Pons (tissue), 1 donor: ENCODE results near the gene FAM76A.
A peak's percentile ranks its signal among the peaks of the same experiment; 100 is the strongest.
"Not testable (repeated sequence)": the region's sequence is repeated elsewhere in the genome, so short reads cannot be mapped to it uniquely, and the experiment has no call there.

Experiments
- DNase-seq: peaks from one replicate; pipeline ENCODE4 v3.0.0-alpha.2; 2016; ENCODE audit warnings: low spot score

FAM76A gene

DNA sequence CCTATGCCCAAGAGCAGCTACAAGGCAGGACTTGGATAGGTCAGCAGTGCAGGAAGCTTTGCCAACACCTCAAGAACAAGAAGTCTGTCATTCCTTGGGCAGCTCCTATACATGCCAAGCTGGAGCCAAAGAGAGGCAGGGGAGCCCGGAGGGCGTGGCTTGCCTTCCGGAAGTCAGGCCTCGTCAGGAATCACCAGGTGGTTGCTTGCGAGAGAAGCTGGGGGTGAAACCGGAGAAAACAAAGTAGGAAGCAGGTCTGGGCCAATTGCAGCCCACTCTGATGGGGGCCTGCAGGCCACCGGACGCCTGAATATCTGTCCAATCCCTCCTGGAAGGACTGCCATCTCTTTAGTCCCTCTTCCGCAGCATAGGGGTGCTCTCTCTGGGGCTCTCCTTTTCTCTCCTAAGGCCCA lies 794 bp upstream of the FAM76A start:
- peak; percentile 9 for DNase-seq

DNA sequence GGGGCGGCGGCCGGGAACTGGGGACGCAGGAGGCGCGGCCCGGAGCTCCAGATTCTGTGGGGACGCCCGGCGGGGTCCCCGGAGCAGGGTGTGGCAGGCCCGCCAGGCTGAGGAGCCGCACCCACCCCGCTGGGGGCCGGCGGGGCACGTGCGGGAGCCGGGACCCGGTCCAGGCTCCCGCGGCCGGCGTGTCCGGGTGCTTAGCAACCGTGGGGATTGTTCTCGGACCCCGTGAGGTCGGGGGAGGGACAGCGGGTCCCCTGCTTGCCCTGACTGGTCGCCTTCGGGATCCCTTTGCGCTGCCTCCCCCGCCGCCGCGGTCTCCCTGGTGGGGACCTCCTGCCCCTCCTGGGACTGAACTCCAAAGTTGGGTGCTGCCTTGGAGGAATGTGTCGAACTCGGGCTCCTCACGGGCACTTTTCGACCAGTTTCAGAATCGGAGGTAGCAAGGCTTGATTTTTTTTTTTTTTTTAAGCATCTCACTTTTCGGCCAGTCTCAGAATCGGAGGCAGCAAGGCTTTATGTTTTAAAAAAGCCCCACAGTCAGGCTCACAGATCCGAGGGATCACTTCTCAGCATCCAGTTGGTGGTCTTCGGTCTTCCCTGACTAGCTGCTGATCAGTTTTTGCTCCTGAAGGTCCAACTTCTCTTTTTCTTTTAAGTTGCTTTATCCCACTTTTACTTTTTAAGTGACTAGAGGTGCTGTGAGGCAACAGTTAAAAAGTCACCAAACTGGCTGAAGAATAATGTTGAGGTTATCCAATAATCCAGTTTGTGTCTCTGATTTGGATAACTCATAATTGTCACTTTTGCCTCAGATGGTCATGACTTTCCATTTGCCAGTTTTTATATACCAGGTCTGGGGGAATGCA lies 648 bp downstream of the FAM76A start:
- DNase-seq = peak; percentile 37

DNA sequence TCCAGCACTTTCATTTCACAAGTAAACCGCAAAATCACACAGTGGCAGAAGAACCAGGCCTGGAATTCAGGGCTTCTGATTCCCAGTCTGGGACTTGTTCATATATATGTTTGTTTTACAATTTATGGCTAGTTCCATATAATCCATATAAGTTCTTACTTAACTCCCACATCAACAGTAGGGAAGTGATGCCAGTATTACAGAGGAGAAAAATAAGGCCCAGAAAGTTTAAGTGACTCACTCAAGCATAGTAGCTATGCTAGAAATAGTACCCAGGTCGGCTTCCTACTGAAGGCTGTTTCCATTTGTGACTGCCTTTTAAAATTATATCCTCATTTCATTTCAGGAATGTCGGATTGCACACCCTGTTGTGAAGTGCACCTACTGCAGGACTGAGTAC lies 1.4 kb downstream of the FAM76A start:
- no peak for DNase-seq

- no peak for DNase-seq
Measured at GRCh38 chr1:27736252-27736651, 10.5 kb downstream of the FAM76A start.

DNA sequence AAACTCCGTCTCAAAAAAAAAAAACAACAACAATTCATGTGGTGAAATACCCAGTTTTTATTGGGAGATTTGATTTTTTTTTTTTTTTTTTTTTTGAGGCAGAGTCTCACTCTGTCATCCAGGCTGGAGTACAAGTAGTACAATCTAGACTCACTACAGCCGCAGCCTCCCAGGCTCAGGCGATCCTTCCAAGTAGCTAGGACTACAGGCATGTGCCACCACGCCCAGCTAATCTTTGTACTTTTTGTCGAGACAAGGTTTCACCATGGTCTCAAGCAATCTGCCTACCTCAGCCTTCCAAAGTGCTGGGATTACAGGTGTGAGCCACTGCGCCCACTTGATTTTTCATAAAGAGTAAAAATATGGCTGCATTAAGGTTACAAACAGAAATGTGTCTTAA lies 15.4 kb downstream of the FAM76A start:
- DNase-seq = no peak

DNA sequence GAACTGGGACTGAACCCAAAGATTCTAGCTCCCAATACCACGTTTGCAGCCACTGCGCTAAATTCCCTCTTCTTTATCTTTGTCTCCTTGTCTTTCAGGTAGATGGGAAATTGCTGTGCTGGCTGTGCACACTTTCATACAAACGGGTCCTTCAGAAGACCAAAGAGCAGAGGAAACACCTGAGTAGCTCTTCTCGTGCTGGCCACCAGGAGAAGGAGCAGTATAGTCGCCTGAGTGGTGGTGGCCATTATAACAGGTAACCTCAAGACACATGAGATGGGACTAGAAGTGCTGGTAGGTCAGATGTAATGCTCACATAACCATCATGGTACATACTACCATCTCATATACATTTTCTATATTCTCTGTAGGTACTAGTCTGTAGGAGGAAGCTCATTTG lies 18.8 kb downstream of the FAM76A start:
- DNase-seq = no peak

DNA sequence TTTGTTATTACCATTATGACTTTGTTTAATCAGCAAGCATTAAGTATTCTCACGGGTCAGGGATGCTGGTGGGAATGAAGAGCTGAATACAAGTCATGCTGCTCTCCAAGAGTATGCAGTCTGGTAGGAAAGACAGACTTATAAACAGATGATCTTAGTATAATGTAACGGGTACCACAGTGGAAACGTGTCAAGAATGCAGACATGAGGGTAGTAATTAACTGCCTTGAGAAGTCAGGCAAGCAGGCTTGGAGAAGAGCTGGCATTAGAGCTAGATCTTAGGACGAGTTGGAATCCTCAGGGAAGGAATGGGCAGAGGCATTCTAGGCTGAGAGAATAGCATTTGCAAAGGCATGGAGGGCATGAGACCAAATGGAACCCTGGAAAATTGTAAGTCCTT lies 19.7 kb downstream of the FAM76A start:
- DNase-seq = no peak

- no peak for DNase-seq
Measured at GRCh38 chr1:27752360-27752759, 26.6 kb downstream of the FAM76A start.

- DNase-seq = no peak
Measured at GRCh38 chr1:27755286-27755685, 29.5 kb downstream of the FAM76A start.

GRCh38 chr1:27755865-27756264 lies 30.1 kb downstream of the FAM76A start:
- DNase-seq = no peak

GRCh38 chr1:27759236-27759635 lies 33.5 kb downstream of the FAM76A start:
- DNase-seq = no peak

DNA sequence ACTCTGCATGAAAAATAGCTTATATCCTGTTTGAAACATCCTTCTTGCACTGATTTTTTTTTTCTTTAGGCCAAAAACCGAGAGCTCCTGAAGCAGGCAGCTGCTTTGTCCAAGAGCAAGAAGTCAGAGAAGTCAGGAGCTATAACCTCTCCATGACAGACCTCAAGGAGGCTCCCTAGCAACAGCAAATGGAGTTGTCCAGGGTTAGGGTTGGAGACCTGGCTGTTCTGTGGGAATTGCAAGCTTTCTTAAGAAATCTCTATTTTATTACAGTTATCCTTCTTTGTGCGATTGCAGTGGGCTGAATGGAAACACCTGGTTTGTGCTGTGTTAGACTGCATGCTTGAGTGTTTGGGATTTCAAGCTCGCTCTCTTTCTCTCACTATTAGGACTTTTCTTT lies 34.7 kb downstream of the FAM76A start:
- DNase-seq = no peak

DNA sequence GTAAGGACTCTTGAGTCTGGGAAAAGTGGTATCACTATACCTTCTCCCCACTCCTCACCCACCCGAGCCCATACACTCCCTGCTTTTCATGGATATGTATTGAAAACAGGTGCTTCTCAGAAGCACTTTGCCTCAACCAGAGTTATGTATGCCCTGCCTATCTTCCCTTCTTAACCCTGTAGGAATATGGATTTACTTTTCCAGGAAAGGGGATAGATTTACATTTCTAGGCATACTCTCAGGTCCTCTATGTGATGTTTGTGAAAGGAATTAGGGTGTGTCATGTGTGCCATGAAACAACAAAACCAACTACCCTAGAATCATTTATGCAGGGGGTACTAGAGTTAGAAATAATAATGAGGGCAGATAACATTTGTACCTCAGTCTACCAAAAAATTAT lies 36.3 kb downstream of the FAM76A start:
- no peak for DNase-seq

GRCh38 chr1:27763358-27763757 lies 37.6 kb downstream of the FAM76A start:
- no peak for DNase-seq

GRCh38 chr1:27770293-27770830 lies 44.6 kb downstream of the FAM76A start:
- no peak for DNase-seq

DNA sequence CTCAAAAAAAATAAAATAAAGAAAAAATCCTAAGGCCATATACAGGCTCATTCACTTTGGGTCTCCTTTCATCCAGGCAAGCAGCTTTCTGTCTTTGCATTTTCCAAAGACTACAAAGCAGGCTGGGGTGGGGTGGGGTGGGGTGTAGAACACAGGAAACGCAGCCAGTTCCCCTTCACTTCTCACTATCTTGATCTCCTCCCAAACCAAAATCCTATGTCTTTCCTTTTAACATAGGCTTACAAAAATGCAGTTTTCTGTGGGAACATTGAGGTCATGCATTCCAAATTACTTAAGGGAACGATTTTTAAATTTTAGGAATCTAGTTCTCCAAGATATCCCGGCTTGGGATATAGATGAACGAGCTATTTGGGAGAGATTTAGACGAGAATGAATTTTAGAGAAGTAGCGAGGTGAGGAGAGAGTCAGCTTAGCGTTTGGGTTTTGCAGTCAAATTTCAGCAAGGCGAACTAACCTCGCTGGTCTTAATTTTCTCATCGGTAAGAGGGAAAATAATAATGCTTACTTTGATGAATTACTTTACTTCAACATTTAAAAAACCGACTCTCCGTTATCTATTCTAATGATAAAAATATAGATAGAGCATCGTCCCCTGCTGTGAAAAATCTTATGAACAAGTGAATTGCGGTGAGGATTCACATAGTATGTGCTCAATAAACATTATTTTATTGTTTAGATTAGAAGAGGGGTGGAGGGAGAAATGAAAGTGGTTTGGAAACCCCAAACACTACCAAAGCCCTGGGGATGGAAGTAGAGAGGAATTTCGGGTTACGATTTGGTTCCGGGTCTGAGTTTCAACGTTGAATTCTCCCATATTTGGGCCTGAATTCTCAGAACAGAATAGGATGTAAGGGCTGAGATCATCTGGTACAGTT lies 46.5 kb downstream of the FAM76A start:
- peak; percentile 17 for DNase-seq

DNA sequence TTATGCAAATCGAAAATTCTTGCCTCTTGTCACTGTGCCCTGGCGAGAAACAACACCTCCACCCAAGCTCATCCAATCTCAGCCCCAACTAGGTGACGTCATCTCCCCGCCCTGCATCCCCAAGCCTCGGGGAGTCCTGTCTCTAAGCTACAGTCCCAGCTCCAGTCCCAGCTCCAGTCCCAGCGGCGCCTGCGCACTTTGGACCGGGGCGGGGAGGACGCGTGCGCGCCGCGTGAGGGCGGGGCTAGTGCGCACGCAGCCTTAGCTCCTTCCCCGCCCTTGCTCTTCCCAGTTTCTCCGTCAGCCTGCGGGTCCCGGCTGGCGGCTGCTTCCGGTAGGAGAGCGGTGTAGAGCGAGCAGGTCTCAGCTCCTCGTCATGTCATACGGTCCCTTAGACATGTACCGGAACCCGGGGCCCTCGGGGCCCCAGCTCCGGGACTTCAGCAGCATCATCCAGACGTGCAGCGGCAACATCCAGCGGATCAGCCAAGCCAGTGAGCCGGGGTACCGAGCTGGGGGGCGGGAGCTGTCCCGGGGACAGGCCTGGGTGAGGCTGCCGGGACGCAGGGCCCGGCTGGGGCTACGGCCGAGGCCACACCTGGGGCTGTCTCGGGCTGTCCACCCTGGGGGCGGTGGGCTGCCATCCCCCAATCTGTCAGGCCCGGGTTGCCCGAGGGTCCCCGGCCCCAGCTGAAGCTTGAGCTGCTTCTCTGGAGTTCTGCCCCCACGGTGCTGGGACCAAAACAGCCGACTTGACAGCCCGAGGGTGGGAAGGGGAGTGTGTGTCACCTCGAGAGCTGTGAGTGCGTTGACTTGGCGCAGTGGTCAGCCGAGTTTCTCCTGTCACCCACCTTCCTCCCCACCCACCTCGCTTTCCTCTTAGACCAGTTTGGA lies 47.4 kb downstream of the FAM76A start, which contains the start of gene STX12:
STX12 (plus strand) TSS at position 288 of the 894 bp plus-strand sequence; CDS start at position 377, 89 bp downstream.
- peak; percentile 99 for DNase-seq

GRCh38 chr1:27773826-27774445 lies 48.2 kb downstream of the FAM76A start:
- DNase-seq = peak; percentile 62

DNA sequence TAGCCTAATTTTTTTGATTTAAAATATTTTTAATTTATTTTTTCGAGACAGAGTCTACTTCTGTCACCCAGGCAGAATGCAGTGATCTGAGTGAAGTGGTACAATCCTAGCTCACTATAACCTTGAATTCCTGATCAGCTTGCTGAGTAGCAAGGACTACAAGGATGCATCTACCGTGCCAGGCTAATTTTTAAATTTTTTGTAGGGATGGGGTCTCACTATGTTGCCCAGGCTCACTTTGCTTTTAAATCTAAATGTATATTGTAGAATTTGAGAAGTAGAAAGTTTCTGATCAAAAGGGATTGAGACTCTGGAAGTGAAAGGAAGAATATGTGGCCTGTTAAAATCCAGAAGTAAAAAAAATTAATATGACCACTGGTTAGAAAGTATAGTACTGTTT lies 48.9 kb downstream of the FAM76A start:
- DNase-seq = no peak

- DNase-seq = not testable (repeated sequence)
Measured at GRCh38 chr1:27775336-27775735, 49.6 kb downstream of the FAM76A start.

GRCh38 chr1:27776276-27776675 lies 50.5 kb downstream of the FAM76A start:
- not testable (repeated sequence) for DNase-seq
